Stimulated activated CD4-positive, alpha-beta T cell treated with anti-CD3 and anti-CD28 coated beads, Interleukin-15, amount 100 ng/mL, for 48 hours (primary cell): Measurements from ENCODE around the gene ESYT2.
"Not testable (repeated sequence)": the region's sequence is repeated elsewhere in the genome, so short reads cannot be mapped to it uniquely, and the experiment has no call there.

ENCODE experiments used
- DNase-seq, 2 donors: peaks; one replicate each; pipeline ENCODE4 v3.0.0-alpha.2; 2020; ENCODE audit warnings: low read depth in 2 of 2

The ESYT2 gene

DNA sequence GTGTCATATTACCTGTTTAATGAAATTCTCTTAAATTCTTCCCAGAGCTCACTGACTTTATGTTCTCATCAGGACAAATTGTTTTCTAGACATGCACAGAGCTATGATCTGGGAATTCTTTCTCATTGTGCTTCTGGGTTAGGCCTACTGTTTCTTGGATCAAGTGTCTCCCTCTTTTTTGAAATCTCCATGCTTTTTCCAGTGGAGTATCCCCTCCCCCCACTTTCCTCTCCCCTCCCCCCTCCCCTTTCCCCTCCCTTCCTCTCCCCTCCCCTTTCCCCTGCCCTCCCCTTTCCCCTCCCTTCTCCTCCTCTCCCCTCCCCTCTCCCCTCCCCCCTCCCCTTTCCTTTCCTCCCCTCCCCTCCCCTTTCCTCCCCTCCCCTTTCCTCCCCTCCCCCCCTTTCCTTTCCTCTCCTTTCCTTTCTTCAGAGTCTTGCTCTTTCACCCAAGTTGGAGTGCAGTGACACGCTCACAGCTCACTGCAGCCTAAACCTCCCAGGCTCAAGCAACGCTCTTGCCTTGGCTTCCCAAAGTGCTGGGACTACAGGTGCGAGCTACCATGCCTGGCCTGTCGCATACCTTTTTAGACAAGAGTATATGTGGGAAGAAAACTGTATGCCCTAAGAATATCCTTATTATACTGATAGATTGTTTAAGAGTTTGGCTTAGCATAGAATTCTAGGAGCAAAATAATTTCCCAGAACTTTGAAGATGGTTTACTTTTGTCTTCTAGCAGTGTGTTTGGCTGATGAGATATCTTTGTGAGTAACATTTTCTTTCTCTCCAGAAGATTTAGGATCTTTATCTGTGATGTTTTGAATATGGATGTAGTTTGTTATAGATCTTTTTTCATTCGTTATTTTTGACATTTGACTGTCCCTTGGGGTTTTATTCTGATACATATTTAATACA is 29.5 kb upstream of the ESYT2 start:
- no peak for DNase-seq

DNA sequence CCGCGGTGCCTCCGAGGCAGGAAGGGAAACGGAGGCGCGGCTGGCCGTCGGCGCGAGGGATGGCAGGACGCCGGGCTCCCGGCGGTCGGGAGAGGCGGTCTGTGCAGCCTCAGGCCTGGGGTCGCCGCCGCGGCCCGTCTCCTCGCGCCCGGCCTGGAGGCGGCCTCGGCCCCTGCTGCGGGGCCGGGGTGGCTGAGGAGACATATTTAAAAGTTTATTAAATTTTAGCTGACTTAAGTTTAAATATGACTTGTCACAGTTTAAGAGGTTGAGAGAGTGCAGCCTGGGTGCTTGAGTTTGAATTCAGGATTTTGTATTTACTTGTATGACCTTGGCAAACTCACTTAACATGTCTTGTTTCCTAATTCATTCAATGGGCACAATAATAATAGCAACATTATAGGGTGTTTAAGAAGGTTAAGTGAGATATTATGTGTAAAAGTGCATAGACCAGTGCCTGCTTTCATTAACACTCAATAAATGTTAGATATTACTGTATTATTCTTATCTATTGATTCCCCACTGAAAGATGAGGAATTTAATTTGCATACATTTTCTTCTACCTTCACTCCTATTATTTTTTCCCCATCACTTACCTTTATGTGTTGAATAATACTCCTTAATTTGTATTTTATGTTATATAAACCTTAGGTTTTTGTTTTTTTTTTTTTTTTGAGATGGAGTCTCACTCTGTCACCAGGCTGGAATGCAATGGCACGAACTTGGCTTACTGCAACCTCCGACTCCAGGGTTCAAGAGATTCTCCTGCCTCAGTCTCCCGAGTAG is 27.8 kb upstream of the ESYT2 start:
- DNase-seq = no peak

DNA sequence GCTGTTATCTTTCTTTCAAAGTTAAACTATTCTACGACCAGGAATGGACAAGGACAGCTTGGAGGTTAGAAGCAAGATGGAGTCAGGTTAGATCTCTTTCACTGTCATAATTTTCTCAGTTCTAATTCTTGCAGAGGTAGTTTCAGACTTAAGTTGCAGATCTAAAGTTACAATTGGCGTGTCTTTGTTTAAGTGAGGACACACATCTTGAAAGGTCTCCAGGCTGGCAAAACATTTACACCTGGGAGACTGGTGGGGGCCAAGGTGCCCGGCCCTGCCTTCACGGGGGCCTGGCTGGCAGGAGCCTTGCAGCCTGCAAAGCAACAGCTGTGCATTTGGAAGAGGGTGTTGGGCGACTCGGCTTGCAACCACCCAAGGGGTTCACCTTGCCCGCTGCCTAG is 25.4 kb upstream of the ESYT2 start:
- DNase-seq = no peak

DNA sequence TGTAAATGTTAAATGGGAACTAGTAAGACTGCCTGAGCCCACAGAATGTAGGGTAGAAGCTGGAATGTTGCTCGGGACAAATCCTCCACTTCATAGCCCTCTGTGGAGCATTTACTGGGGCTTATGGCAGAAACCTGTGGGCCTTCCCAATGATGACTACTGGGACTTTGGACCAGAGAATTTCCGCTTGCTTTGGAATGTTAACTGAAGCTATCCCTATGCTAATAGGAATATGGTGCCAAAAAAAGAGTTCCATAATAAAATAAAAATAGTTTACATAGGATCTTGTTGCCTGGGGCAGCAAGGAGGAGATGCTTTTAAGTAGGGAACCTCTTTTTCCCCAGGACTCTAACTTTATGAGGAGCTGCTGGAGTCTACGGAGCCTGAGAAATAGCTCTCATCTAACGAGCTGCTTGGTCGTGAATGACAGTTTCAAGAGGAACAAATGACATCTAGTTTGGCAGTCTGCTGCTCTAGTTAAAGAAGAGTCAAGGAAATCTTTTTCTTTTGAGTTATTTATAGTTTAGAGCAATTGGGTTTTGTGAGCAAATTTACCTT is 21.3 kb upstream of the ESYT2 start:
- no peak for DNase-seq

DNA sequence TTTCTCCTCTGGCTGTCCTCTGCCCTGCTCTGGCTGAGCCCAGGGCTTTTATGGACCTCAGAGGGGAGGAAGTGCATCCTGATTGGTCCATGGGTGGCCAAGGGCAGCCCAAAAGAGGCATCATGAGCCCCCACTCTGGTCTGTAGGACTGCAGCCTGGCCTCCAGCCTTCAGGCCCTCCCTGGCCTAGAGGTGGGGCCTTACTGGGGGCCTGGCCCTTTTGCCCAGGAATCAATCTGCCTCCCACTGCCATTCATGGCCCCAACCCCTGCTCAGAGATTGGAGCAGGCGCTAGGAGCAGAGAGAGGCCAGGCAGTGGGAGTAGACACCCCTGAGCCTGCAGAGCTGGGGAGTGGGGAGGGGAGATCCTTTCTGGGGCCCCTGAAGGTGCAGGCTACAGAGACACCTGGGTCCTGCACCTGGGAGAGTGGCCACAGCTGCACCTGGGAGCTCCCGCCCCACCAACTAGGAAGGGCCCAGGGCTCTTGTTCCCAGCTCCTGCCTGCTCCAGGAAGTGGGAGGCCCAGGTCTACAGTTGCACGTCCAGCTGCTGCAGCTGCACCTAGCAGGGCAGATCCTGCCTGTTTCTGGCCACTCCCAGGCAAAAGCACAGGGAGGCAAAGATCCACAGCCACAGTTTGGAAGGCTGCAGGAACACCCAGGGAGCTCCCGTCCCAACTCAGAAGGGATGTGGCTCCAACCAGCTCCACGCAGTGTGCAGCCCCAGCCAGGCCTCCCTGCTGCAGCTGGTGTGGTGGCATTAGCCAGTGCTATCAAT is 20.6 kb upstream of the ESYT2 start:
- no peak for DNase-seq

DNA sequence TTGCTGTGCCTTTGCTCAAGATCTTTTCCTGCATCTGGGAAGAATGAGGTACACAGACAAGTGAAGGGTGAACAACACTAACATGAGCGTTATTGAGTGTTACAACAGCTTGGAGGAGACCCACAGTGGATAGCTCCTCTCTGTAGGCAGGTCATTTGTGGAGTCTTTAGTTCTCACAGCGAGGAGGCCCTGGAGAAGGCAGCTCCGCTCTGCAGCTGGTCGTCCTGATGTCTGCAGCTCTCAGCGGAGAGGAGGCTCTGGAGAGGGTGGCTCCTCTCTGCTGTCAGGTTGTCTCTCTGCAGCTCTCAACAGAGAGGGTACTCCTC is 20.1 kb upstream of the ESYT2 start:
- DNase-seq = no peak

DNA sequence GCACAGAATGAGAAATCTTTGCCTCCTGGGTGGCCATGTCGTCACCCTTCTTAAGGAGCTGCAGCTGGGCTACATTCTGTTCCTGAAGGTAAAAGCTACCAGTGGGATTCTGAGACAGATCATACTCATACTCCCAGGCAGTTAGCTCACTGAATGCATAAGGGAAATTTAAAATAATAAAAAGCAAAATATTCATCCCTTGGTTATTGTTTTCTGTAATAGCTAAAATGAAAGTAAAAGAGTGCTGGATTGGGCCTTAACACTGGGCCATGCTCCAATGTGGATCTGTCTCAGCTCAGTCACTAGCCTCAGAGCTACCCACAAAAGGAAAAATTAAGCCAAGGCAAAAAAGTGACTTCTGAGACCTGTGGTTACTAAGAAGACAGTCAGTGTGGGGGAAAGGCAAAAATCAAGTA is 18.1 kb upstream of the ESYT2 start:
- DNase-seq = no peak

DNA sequence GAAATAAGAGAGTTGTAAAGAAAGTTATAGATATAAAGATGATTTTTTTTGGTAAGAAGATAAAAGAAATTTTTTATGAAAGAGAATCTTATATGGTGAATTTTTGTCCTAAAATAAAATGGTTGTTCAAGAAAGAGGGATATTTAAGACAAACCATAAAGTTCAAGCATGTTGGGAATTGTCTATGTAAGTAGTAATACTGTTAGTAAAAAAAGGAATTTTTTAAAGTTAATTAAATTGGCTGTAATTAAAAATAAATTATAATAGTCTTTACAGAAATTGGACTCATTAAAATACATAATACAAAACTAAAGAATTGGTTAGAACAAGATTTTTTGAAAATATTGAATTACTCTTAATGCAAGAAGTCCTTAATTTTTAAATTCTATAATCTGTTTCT is 17.0 kb upstream of the ESYT2 start:
- DNase-seq = no peak

DNA sequence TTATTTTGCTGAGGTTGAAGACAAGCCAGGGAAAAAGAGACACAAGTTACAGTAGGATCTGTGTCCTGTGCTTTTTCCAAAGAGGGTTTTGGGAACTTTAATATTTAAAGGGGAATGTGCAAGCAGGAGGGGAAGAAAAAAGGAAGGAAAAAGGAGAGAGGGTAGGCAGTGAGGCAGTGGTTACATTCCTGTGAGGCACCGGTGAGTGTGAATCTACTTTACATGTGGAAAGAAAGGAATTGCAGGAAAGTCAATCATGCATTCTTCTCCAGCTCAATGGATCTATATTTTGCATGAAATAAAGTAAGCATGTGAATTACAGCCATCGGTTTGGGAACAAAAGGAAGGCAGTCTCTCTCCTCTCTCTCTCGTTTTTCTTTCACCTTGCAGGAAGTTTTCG is 14.5 kb upstream of the ESYT2 start:
- no peak for DNase-seq

DNA sequence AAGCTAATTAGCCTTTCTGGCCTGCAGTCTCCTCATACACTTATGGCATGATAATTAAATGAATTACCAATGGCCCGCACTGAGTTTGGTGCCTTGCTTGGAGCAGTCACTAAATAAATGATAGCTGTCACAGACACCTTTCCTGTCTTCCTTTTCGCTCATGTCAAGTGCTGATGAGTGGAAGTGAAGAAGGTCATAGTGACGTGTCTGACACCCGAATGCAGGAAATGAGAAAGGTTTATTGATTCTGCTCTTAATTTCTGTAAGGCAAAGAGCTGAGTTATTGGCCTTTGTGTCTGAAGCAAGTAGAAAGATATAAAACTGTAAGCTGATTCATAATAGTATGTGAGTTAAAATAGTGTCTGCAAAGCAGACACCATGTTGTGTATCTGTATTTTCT is 13.2 kb upstream of the ESYT2 start:
- no peak for DNase-seq

DNA sequence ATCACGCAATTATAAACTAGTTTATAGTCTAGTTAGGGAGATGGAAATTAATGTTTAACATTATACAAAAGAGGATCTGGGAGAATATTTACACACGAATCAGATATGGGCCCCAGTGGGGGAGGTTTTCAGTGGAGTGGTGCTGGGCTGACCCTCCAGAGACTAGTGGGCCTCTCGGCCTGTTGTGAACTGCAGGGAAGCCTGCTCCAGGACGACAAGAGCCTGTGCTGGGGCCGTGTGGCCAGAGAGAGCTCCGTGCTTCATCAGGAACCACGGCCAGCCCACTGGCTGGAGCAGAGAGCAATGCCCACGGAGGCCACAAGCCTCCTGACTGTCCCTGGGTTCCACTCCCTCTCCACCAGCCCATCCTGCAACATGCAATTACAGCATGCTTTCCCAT is 11.3 kb upstream of the ESYT2 start:
- no peak for DNase-seq

DNA sequence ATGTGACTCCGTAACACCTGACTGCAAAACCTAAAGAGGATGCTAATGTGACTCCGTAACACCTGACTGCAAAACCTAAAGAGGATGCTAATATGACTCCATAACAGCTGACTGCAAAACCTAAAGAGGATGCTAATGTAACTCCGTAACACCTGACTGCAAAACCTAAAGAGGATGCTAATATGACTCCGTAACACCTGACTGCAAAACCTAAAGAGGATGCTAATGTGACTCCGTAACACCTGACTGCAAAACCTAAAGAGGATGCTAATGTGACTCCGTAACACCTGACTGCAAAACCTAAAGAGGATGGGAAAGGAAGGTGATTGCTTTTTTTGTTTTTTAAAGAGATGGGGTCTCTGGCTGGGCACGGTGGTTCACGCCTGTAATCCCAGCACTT is 9.9 kb upstream of the ESYT2 start:
- not testable (repeated sequence) for DNase-seq

DNA sequence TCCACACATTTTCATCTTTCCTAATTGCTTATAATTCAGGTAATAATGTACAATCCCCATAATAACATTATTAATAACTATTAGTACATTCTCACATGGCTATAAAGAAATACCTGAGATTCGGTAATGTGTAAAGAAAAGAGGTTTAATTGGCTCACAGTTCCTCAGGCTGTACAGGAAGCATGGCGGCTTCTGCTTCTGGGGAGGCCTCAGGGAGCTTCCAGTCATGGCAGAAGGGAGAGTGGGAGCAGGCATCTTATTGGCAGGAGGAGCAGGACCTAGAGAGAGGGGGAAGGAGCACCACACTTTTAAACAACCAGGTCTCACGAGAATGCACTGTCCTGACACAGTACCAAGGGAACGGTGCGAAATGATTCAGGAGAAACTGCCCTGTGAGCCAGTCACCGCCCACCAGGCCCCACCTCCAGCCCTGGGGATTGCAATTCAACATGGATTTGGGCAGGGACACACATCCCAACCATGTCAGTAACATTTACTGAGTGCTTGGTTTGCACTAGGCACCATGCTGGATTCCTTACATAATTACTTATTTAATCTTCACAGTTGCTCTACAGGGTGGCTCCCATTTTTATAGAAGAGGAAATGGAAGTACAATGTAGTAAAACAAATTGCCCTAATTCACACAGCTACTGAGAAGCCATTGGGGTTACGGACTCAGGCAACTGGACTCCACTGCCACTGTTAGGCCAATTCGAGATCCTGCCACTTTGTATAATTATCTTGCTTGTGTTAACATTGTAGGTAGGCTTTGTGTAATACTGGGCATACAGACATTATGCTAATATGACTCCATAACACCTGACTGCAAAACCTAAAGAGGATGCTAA is 8.7 kb upstream of the ESYT2 start:
- no peak for DNase-seq

DNA sequence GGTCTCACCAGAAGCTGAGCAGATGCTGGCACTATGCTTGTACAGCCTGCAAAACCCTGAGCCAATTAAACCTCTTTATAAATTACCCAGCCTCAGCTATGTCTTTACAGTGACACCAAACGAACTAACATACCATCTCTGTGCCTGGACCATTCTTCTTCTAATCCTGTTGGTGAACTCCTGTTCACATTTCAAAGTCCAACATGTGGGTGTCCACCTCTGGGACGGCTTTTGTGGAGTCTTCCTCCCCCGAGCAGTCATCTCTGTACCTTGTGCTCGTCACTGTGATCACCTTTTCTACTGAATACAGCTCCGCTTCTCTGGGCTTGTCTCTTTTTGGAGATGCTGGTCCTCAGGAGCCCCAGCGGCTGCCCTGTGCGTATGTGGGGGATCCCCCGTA is 7.4 kb upstream of the ESYT2 start:
- no peak for DNase-seq

DNA sequence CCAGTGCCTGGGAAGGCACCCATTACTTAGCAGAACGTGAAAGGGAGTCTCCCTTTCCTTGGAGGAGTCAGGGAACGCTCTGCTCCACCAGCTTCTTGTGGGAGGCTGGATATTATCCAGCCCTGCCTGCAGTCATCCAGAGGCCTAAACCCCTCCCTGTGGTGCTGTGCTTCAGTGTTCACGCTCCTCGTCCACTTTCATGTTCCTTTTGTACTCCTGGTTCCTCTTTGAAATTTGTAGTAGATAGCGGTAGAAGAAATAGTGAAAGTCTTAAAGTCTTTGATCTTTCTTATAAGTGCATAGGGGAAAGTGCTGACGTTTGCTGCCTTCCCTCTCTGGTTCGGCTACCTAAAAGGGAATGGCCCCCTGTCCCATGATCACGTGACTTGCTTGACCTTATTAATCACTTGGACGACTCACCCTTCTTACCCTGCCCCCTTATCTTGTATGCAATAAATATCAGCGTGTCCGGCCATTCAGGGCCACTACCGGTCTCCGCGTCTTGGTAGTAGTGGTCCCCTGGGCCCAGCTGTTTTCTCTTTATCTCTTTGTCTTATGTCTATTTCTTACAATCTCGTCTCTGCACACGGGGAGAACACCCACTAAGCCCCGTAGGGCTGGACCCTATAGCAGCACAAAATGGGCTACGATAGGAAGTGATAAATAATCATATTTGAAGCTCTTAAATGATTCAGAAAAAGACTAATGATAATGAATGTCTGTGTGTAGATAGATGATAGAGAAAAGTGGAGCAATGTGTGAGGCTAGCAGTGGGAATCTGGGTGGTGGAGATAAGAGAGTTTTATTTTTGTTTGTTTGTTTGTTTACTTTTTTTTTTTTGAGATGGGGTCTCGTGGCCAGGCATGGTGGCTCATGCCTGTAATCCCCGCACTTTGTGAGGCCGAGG is 5.8 kb upstream of the ESYT2 start:
- DNase-seq = no peak

DNA sequence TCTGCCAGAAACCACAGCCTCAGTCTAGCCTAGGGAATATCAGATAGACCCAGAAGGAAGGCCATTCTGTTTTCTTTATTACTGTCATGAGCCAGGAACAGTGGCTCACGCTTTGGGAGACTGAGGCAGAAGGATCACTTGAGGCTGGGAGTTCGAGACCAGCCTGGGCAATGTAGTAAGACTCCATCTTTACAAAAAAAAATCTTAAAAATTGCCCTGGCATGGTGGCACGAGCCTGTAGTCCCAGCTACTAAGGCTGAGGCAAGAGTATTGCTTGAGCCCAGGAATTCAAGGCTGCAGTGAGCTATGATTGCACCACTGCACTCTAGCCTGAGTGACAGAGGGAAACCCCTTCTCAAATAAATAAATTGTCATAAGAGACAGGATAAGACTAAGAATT is 3.7 kb upstream of the ESYT2 start:
- DNase-seq = no peak

DNA sequence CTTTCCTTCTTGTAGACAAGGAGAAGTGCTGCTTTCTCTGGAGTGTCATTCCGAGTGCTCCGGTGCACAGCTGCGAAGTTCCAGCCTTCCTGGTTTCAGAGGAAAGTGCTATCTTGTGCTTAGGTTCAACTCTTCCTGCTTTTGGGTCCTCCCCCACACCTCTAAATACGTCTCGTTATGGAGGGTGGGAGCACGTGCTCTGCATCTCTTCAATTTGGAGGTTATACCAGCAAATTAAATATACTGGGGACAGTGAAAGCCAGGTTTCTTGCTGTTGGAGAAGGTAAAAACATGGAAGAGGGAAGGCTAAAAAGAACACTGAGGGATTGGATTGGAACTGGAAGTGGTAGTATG is 2.4 kb upstream of the ESYT2 start:
- DNase-seq = no peak

DNA sequence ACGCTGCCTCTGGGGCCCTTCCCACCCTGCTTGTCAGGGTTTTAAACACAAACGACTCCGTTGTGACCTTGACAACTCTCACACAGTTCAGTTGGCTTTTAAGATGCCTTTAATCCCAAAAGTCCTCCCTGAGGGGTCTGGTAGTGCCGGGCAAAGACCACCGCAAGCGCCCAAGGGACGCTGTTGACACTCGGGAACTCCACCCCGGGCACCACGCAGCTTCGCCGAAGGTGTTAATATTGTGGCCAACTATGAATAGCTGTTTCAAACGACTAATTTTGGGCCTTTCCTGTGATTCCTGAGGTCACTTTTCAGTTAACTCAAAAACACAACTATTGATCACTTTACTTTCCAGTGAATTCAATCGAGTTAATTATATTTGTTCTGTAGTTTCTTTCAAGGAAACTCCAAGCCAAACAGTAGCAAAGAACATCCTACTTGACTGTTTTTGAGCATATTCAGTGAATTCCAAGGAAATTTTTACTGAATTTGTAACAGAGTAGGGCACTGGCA is 958 bp upstream of the ESYT2 start:
- DNase-seq = no peak

DNA sequence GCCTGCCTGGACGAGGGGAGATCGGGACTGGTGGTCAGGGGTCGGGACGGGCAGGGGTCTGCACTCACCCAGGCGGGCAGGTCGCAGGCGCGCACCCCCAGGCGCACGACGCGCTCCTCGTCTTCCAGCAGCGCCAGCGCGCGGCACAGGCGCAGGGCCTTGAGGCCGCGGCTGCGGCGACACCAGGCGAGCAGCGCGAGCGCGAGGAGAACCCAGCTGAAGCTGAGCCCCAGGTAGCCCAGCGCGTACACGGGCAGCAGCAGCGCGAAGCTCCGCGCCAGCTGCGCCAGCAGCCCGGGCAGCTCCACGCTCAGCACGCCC is 328 bp downstream of the ESYT2 start:
- DNase-seq = peak; percentile 57 to 58
